Measurements from ENCODE around the gene CELF2. TPM values are rescaled to one million over a fixed set of nuclear protein-coding genes. Genes with fewer than 3 reads are reported as not detected.

CELF2 gene
- total RNA-seq, 4 donors from 2014 or later = 106 to 127 (median 120) TPM

DNA sequence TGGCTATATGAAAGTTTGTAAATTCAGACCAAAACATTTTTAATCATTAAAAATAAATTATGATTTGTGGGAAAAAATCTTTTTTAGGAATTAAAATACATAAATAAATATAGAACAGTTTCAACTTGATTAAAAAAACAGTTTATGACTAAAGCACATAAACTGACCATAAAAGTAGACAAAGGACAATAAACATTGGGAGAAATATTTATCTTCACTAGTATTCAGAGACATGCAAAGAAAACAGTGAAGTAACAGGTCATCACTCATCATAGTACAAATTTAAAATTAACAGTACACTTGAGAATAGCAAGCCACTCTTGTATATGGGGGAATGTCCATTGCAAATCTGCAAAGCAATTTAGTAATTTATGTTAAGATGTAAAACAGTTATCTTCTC is 28.0 kb upstream of the CELF2 start:
- no peak for DNase-seq (ENCODE audit: low spot score in 2 of 2)
- no peaks in the 10 kb centered on the region for H3K9me3 ChIP-seq
- TF ChIP-seq EP300 (IDR thresholded peaks at IDR 0.05) (no peak), POLR2A (IDR thresholded peaks at IDR 0.05) (no peak)
- TF ChIP-seq, protein P1, sequence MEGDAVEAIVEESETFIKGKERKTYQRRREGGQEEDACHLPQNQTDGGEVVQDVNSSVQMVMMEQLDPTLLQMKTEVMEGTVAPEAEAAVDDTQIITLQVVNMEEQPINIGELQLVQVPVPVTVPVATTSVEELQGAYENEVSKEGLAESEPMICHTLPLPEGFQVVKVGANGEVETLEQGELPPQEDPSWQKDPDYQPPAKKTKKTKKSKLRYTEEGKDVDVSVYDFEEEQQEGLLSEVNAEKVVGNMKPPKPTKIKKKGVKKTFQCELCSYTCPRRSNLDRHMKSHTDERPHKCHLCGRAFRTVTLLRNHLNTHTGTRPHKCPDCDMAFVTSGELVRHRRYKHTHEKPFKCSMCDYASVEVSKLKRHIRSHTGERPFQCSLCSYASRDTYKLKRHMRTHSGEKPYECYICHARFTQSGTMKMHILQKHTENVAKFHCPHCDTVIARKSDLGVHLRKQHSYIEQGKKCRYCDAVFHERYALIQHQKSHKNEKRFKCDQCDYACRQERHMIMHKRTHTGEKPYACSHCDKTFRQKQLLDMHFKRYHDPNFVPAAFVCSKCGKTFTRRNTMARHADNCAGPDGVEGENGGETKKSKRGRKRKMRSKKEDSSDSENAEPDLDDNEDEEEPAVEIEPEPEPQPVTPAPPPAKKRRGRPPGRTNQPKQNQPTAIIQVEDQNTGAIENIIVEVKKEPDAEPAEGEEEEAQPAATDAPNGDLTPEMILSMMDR (IDR thresholded peaks at IDR 0.05) = no peak
- no peaks in the 10 kb centered on the region for H3K36me3 ChIP-seq
- H3K4me1 ChIP-seq = peaks cover 0 to 14% (median 0%) of the 10 kb centered on the region in 4 donors
- H3K27me3 ChIP-seq = no peaks in the 10 kb centered on the region
- H3K4me3 ChIP-seq = no peak overlapping the region
- no peak overlapping the region for H3K27ac ChIP-seq

DNA sequence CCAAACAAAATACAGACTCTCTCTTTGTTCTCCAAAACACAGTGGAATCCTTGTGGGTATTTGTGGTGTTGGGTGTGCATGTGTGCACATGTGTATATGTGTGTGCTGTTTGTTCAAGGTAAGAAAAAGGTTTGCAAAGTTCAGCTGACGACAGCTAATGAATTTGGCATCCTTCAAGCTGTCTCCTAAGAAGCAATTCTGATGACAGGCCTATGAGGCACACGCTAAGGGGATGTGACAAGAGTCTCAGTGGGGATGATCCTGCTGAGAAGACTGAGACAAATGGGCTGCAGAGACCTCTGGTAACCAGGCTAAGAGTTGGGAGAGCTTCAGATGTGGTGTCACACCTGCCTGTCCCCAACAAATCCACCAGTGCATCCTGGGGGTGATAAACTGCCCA is 26.5 kb upstream of the CELF2 start:
- TF ChIP-seq EP300 (IDR thresholded peaks at IDR 0.05) = no peak
- TF ChIP-seq, protein P1 (IDR thresholded peaks at IDR 0.05) = no peak
- TF ChIP-seq POLR2A (IDR thresholded peaks at IDR 0.05) = no peak
- peaks cover 0 to 8% (median 0%) of the 10 kb centered on the region in 4 donors for H3K4me1 ChIP-seq
- no peaks in the 10 kb centered on the region for H3K27me3 ChIP-seq
- no peak for DNase-seq (ENCODE audit: low spot score in 2 of 2)
- H3K27ac ChIP-seq = no peak overlapping the region
- no peaks in the 10 kb centered on the region for H3K36me3 ChIP-seq
- WGBS, 2 donors = 84 to 89% methylated on average over 2 of the region's 2 CpGs
- no peaks in the 10 kb centered on the region for H3K9me3 ChIP-seq
- H3K4me3 ChIP-seq = no peak overlapping the region

DNA sequence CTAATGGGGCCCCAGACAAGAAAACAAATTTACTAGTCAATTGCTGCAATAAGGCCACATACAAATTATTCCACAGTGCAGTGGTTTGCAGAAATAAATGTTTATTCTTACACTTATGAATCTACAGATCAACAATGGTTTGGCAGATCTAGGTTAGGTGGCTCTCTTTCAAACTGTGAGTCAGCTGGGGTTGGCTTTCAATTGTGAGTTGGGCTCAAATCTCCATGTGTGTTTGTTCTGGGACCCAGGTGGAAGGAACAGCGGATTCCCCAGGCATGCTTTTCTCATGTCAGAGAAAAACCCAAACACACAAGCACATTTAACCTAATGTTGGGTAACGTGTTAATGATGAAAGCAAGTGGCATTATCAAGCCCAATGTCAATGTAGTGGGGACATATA is 25.6 kb upstream of the CELF2 start:
- no peak overlapping the region for H3K27ac ChIP-seq
- H3K4me3 ChIP-seq = no peak overlapping the region
- no peaks in the 10 kb centered on the region for H3K9me3 ChIP-seq
- no peaks in the 10 kb centered on the region for H3K27me3 ChIP-seq
- DNase-seq (ENCODE audit: low spot score in 2 of 2) = no peak
- TF ChIP-seq EP300 (IDR thresholded peaks at IDR 0.05) (no peak), POLR2A (IDR thresholded peaks at IDR 0.05) (no peak)
- TF ChIP-seq, protein P1 (IDR thresholded peaks at IDR 0.05) = no peak
- WGBS, 2 donors = 96 to 100% methylated on average over 2 of the region's 2 CpGs
- H3K36me3 ChIP-seq = no peaks in the 10 kb centered on the region
- H3K4me1 ChIP-seq = no peaks in the 10 kb centered on the region

DNA sequence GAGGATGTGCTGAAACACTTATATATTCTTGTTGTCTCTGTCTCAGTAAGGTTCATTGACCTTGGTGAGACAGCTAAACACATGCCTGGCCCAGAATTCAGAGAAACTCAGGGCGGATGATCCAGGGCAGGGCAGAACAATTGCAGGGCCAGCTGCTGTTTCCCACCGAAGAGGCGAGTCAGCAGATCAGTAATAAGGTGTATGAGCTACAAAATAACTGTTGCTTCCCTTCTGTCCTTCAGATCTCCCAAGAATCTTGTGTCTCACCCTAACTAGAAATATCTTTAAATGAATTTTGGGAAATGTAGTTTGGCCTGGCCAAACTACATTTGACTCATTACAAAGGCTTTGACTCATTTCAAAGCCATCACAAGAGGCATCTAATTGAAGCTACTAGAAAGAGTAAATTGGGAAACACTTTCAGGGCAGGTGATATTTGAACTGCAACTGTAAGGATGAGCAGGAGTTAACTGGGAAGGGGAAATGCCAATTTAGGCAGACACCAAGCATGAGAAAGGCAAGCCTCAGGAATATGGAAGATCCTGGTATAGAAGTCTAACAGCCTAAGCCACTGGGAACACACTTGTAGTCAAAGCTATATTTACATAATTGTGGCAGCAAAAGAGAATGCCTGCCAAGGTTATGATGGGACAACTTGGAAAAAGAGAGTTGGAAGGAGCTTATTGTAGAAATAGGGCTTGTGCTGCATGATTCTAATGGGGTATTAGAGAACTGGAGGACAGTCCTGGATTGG is 24.5 kb upstream of the CELF2 start:
- WGBS, 2 donors = 96 to 97% methylated on average over 3 of the region's 3 CpGs
- no peak overlapping the region for H3K4me3 ChIP-seq
- H3K9me3 ChIP-seq = no peaks in the 10 kb centered on the region
- no peak overlapping the region for H3K27ac ChIP-seq
- H3K27me3 ChIP-seq = no peaks in the 10 kb centered on the region
- H3K36me3 ChIP-seq = no peaks in the 10 kb centered on the region
- no peak for TF ChIP-seq POLR2A (IDR thresholded peaks at IDR 0.05)
- no peak for TF ChIP-seq EP300 (IDR thresholded peaks at IDR 0.05)
- TF ChIP-seq, protein P1 (IDR thresholded peaks at IDR 0.05) = no peak
- no peaks in the 10 kb centered on the region for H3K4me1 ChIP-seq
- no peak for DNase-seq (ENCODE audit: low spot score in 2 of 2)

DNA sequence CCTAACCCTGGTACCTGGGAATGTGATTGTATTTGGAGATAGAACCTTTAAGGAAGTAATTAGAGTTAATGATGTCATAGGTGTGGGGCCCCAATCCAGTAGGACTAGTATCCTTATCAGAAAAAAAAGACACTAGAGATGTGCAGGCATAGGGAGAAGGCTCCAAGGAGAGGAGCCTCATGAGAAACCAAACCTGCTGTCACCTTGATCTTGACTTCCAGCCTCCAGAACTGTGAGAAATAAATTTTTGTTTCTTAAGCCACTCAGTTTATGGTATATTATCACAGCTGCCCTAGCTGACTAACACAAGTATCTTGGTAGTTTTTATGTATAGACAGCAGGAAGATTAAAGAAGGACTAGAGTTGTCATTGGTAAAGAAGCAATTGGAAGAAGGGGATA is 23.9 kb upstream of the CELF2 start:
- no peak for DNase-seq (ENCODE audit: low spot score in 2 of 2)
- H3K9me3 ChIP-seq = no peaks in the 10 kb centered on the region
- H3K4me1 ChIP-seq = no peaks in the 10 kb centered on the region
- H3K36me3 ChIP-seq = no peaks in the 10 kb centered on the region
- H3K27me3 ChIP-seq = no peaks in the 10 kb centered on the region
- no peak overlapping the region for H3K27ac ChIP-seq
- H3K4me3 ChIP-seq = no peak overlapping the region
- TF ChIP-seq, protein P1 (IDR thresholded peaks at IDR 0.05) = no peak
- TF ChIP-seq POLR2A (IDR thresholded peaks at IDR 0.05) = no peak
- TF ChIP-seq EP300 (IDR thresholded peaks at IDR 0.05) = no peak
